Fibroblast of the conjunctiva (primary cell): ENCODE data around the gene WDR54.

Experiments used
- DNase-seq: peaks from one replicate; pipeline ENCODE4 v3.0.0-alpha.2; 2010; ENCODE audit warnings: low read depth

Gene WDR54

GRCh38 chr2:74421221-74421870, at the start of gene WDR54, which contains the start of gene C2orf81:
Gene WDR54 (plus strand): TSS chr2:74421730. CDS start chr2:74422154, 424 bp downstream.
Gene C2orf81 (minus strand): TSS chr2:74421619. CDS start chr2:74421560, 59 bp downstream.
- DNase-seq: peak; percentile 76

- DNase-seq: no peak
These were observed 48.9 kb upstream of the WDR54 start for GRCh38 chr2:74372674-74373073.

- peak; percentile 34 for DNase-seq
These were observed 48.3 kb upstream of the WDR54 start for GRCh38 chr2:74373221-74373676.

- no peak for DNase-seq
These were observed 47.5 kb upstream of the WDR54 start for GRCh38 chr2:74373985-74374384.

- peak; percentile 60 for DNase-seq
These were observed 46.9 kb upstream of the WDR54 start for GRCh38 chr2:74374509-74375205.

- DNase-seq: no peak
These were observed 45.7 kb upstream of the WDR54 start for GRCh38 chr2:74375838-74376237.

GRCh38 chr2:74378007-74378406, 43.5 kb upstream of the WDR54 start:
- DNase-seq: no peak

- DNase-seq: peak; percentile 44
These were observed 41.4 kb upstream of the WDR54 start, which contains the start of gene DCTN1 for GRCh38 chr2:74379851-74380789. Gene DCTN1 (minus strand): TSS chr2:74380311. CDS start chr2:74380037, 274 bp downstream.

GRCh38 chr2:74381751-74382150, 39.8 kb upstream of the WDR54 start:
- DNase-seq: no peak

- peak; percentile 57 for DNase-seq
These were observed 38.3 kb upstream of the WDR54 start for GRCh38 chr2:74383254-74383653.

GRCh38 chr2:74384051-74384450, 37.5 kb upstream of the WDR54 start:
- no peak for DNase-seq

- DNase-seq: no peak
These were observed 36.1 kb upstream of the WDR54 start for GRCh38 chr2:74385396-74385795.

GRCh38 chr2:74387346-74387745, 34.2 kb upstream of the WDR54 start:
- DNase-seq: no peak

GRCh38 chr2:74390606-74391005, 30.9 kb upstream of the WDR54 start:
- DNase-seq: no peak

GRCh38 chr2:74391209-74391579, 30.3 kb upstream of the WDR54 start:
- DNase-seq: no peak

- DNase-seq: peak; percentile 83
These were observed 29.7 kb upstream of the WDR54 start for GRCh38 chr2:74391580-74392448.

GRCh38 chr2:74392449-74392743, 29.1 kb upstream of the WDR54 start:
- no peak for DNase-seq

GRCh38 chr2:74393525-74393924, 28.0 kb upstream of the WDR54 start:
- DNase-seq: no peak

GRCh38 chr2:74396149-74396548, 25.4 kb upstream of the WDR54 start:
- no peak for DNase-seq

GRCh38 chr2:74399785-74400184, 21.7 kb upstream of the WDR54 start:
- no peak for DNase-seq

- DNase-seq: no peak
These were observed 19.6 kb upstream of the WDR54 start for GRCh38 chr2:74401891-74402290.

- DNase-seq: no peak
These were observed 15.5 kb upstream of the WDR54 start for GRCh38 chr2:74406035-74406434.
